ENCODE results near the gene C1orf35.

The C1orf35 gene

DNA sequence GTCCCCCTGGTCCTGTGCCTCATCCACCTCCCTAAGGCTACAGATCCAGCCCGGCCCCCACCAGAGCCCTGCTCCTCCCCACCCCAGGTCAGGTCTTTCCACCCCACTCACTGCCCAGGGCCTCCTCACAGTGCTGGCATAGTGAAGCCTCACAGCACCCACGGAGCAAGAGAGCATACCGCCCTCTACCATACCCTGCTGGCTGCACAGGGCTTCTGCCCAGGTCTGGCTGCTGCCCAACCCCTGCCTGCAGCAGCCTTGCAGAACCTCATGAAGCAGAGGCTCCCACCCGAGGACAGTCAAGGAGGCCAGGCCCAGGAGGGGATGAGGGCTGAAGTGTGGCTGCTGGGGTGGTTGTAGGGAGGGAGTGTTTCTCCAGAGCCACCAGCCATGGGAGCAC is 40.3 kb downstream of the C1orf35 start:
- no peak for DNase-seq

DNA sequence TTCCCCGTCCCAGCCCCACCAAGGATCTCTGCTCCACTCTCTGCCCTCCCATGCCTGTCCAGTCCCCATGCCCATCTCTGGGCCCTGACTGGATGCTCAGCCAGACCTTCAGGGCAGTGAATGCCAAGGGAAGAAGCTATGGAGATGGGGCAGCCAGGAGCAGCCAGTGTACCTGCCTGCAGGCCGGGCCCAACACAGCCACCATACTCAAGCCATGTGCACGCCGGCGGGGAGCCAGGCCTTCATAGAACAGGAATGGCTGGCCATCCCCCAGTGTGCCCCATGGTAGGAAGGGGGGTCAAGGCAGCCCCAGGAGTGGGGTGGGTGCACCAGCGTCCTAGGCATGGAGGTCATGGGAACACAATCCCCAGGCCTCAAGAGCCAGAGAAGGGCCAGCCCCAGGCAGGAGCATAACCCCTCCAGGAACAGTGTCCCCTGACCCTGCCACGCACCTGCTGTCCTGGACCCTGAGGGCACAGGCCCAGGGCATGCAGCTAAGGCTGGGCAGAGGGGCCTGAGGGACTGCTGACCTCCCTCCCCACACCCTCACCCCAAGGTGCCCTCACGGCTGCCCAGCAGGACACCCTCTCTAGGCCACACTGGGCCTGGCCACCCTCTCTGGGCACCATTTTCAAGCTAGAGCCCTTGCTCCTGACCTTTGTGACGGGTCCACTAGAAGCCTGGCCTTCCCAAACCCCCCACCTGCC is 40.9 kb downstream of the C1orf35 start:
- no peak for DNase-seq

DNA sequence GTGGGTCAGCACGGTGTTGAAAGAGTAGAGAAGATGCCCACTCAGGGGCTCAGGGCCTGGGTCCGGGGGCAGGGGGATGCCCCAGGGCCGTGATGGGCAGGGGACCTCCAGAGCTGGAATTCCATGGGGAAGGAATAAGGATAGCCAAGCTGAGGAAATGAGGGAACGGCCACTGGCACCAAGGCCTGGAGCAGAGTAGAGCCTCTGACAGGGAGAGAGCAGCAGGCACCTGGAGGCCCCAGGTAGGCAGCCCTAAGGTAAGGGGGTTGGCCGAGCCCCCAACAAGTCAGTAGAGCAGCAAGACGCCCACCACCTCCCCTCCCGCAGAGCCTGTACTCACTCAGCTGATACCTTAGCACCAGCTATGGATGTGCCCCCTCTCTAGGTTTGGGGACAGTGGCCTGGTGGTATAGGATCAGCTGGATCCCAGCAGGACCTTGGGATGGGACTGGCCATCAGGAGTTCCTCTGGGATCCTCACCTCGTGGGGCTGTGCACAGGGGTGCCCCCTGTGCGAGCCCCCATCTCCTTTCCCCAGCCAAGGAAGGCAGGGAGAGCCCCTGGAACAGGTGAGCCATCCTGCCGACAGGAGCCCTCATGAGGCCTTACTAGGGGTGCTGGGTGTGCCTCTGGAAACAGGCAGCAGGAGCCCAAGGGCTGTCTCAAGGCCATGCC is 41.6 kb downstream of the C1orf35 start:
- no peak for DNase-seq

DNA sequence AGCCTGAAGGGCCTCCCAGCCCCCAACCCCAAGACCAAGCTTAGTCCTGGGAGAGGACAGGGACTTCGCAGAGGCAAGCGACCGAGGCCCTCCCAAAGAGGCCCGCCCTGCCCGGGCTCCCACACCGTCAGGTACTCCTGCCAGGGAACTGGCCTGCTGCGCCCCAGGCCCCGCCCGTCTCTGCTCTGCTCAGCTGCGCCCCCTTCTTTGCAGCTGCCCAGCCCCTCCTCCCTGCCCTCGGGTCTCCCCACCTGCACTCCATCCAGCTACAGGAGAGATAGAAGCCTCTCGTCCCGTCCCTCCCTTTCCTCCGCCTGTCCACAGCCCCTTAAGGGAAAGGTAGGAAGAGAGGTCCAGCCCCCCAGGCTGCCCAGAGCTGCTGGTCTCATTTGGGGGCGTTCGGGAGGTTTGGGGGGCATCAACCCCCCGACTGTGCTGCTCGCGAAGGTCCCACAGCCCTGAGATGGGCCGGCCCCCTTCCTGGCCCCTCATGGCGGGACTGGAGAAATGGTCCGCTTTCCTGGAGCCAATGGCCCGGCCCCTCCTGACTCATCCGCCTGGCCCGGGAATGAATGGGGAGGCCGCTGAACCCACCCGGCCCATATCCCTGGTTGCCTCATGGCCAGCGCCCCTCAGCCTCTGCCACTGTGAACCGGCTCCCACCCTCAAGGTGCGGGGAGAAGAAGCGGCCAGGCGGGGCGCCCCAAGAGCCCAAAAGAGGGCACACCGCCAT is 42.5 kb downstream of the C1orf35 start:
- DNase-seq = no peak

- no peak for DNase-seq
These were observed 43.3 kb downstream of the C1orf35 start for GRCh38 chr1:228059634-228060457.

GRCh38 chr1:228058949-228059633 is 44.0 kb downstream of the C1orf35 start:
- DNase-seq = no peak

GRCh38 chr1:228058172-228058948 is 44.8 kb downstream of the C1orf35 start:
- no peak for DNase-seq
